Testis (tissue), 2 donors: ENCODE data around the gene EIF2AK3.

Experiments
- POLR2A ChIP-seq: fragments of 450-650 bp; IDR thresholded peaks from one replicate; pipeline ENCODE4 v1.6.1; 2017; ENCODE audit warnings: antibody characterized with exemption, mild to moderate bottlenecking, moderate library complexity
- TF ChIP-seq, protein P1 (sequence below), 3 experiments: fragments of 450-650 bp in 2 of 3; fragments of 200-600 bp in 1 of 3; sonication (generic) in 1 of 3; IDR thresholded peaks; one replicate each; pipeline ENCODE4 v1.5.1; 2016 to 2019; ENCODE audit warnings: antibody characterized with exemption in 3 of 3, mild to moderate bottlenecking in 2 of 3, moderate library complexity in 1 of 3

DNA sequence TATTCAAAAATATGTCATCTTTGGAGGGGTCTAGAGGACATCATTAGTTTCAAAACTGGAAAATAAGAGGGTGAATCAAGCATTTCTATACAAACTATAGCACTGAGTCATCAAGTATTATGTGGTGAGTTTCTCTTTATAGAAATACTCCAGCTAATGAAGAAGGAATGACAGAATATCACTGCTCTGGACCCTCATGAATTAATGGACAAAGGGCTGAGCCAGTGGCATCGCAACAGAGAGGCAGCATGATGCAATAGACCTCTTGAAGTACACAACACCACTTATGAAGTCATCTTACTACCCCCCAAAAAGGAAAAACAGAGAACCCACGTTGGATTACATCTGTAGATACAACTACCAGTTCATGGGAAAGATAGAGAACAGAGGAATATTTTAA is 27.4 kb upstream of the EIF2AK3 start:
- TF ChIP-seq, protein P1, sequence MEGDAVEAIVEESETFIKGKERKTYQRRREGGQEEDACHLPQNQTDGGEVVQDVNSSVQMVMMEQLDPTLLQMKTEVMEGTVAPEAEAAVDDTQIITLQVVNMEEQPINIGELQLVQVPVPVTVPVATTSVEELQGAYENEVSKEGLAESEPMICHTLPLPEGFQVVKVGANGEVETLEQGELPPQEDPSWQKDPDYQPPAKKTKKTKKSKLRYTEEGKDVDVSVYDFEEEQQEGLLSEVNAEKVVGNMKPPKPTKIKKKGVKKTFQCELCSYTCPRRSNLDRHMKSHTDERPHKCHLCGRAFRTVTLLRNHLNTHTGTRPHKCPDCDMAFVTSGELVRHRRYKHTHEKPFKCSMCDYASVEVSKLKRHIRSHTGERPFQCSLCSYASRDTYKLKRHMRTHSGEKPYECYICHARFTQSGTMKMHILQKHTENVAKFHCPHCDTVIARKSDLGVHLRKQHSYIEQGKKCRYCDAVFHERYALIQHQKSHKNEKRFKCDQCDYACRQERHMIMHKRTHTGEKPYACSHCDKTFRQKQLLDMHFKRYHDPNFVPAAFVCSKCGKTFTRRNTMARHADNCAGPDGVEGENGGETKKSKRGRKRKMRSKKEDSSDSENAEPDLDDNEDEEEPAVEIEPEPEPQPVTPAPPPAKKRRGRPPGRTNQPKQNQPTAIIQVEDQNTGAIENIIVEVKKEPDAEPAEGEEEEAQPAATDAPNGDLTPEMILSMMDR (IDR thresholded peaks at IDR 0.05), result no peak
- no peak for TF ChIP-seq POLR2A
